ENCODE results near the gene LILRA2.
A peak's percentile ranks its signal among the peaks of the same experiment; 100 is the strongest.
"Not testable (repeated sequence)": the region's sequence is repeated elsewhere in the genome, so short reads cannot be mapped to it uniquely, and the experiment has no call there.

Gene LILRA2

DNA sequence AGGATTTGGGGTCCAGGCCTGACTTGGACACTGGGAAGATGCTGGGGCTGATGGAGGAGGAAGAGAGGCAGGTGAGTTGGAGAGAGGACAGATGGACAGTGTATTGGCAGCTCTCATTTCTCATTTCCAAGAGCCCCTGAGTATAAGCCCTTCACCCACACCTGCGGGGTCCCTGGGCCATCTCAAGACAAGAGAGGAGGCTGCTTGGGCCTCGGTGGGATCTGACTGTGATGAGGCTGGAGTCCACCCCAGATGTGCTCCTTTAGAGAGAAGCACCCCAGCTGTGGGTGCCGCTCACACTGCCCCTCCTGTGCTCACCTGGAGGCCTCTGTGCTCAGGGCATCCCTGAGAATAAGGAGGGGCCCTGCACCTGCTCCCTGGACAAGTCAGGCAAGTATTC, 3.7 kb downstream of the LILRA2 start:
- H3K4me1 Mint-ChIP-seq = peaks cover 8% of the 10 kb centered on the region
- H3K4me3 Mint-ChIP-seq = no peak overlapping the region
- DNase-seq = no peak
- peaks cover 18% of the 10 kb centered on the region for H3K27me3 Mint-ChIP-seq
- no peak overlapping the region for H3K27ac Mint-ChIP-seq
- no peaks in the 10 kb centered on the region for H3K36me3 Mint-ChIP-seq (ENCODE audit: low read depth)
- ATAC-seq = no peak
- no peaks in the 10 kb centered on the region for H3K9me3 Mint-ChIP-seq

GRCh38 chr19:54578268-54578667, 4.7 kb downstream of the LILRA2 start:
- H3K36me3 Mint-ChIP-seq (ENCODE audit: low read depth); ATAC-seq; H3K9me3 Mint-ChIP-seq; H3K4me3 Mint-ChIP-seq; DNase-seq; H3K4me1 Mint-ChIP-seq; H3K27ac Mint-ChIP-seq: not testable (repeated sequence)
- peaks cover 17% of the 10 kb centered on the region for H3K27me3 Mint-ChIP-seq

GRCh38 chr19:54586397-54586796, 12.8 kb downstream of the LILRA2 start:
- H3K27me3 Mint-ChIP-seq = peaks cover 21% of the 10 kb centered on the region
- H3K4me1 Mint-ChIP-seq = no peaks in the 10 kb centered on the region
- DNase-seq (no peak), ATAC-seq (no peak)
- H3K9me3 Mint-ChIP-seq = peaks cover 11% of the 10 kb centered on the region
- H3K4me3 Mint-ChIP-seq = no peak overlapping the region
- no peak overlapping the region for H3K27ac Mint-ChIP-seq
- H3K36me3 Mint-ChIP-seq (ENCODE audit: low read depth) = no peaks in the 10 kb centered on the region

- DNase-seq (no peak), ATAC-seq (no peak)
- no peaks in the 10 kb centered on the region for H3K36me3 Mint-ChIP-seq (ENCODE audit: low read depth)
- H3K9me3 Mint-ChIP-seq = peaks cover 11% of the 10 kb centered on the region
- H3K4me3 Mint-ChIP-seq = no peak overlapping the region
- no peaks in the 10 kb centered on the region for H3K4me1 Mint-ChIP-seq
- H3K27me3 Mint-ChIP-seq = peaks cover 22% of the 10 kb centered on the region
- no peak overlapping the region for H3K27ac Mint-ChIP-seq
Measured at GRCh38 chr19:54587026-54587425, 13.4 kb downstream of the LILRA2 start.

- not testable (repeated sequence) for H3K4me3 Mint-ChIP-seq; H3K27ac Mint-ChIP-seq; H3K9me3 Mint-ChIP-seq; H3K36me3 Mint-ChIP-seq (ENCODE audit: low read depth); DNase-seq; H3K4me1 Mint-ChIP-seq; ATAC-seq
- peaks cover 13% of the 10 kb centered on the region for H3K27me3 Mint-ChIP-seq
Measured at GRCh38 chr19:54593445-54593844, 19.9 kb downstream of the LILRA2 start, which contains the start of gene LILRA1. Gene LILRA1, plus strand, starts transcription at chr19:54593632. Its CDS starts 613 bp downstream, at chr19:54594245.

- H3K4me1 Mint-ChIP-seq; H3K9me3 Mint-ChIP-seq; DNase-seq; ATAC-seq; H3K4me3 Mint-ChIP-seq; H3K27ac Mint-ChIP-seq; H3K36me3 Mint-ChIP-seq (ENCODE audit: low read depth): not testable (repeated sequence)
- H3K27me3 Mint-ChIP-seq = peaks cover 13% of the 10 kb centered on the region
Measured at GRCh38 chr19:54593931-54594626, 20.5 kb downstream of the LILRA2 start.

- Mint-ChIP-seq H3K4me1 (peaks cover 8% of the 10 kb centered on the region), H3K27ac (no peak overlapping the region), H3K27me3 (peaks cover 13% of the 10 kb centered on the region), H3K4me3 (no peak overlapping the region), H3K9me3 (peaks cover 4% of the 10 kb centered on the region), H3K36me3 (ENCODE audit: low read depth) (no peaks in the 10 kb centered on the region)
- ATAC-seq = no peak
- DNase-seq = no peak
Measured at GRCh38 chr19:54594737-54595136, 21.1 kb downstream of the LILRA2 start.

GRCh38 chr19:54595680-54596436, 22.3 kb downstream of the LILRA2 start:
- H3K9me3 Mint-ChIP-seq; H3K4me1 Mint-ChIP-seq; ATAC-seq; H3K27ac Mint-ChIP-seq; H3K4me3 Mint-ChIP-seq; DNase-seq; H3K36me3 Mint-ChIP-seq (ENCODE audit: low read depth): not testable (repeated sequence)
- H3K27me3 Mint-ChIP-seq = peaks cover 13% of the 10 kb centered on the region

- Mint-ChIP-seq H3K4me1 (no peaks in the 10 kb centered on the region), H3K27ac (no peak overlapping the region), H3K27me3 (peaks cover 6% of the 10 kb centered on the region), H3K4me3 (no peak overlapping the region), H3K36me3 (ENCODE audit: low read depth) (no peaks in the 10 kb centered on the region), H3K9me3 (peaks cover 9% of the 10 kb centered on the region)
- no peak for ATAC-seq
- DNase-seq = no peak
Measured at GRCh38 chr19:54600212-54600611, 26.6 kb downstream of the LILRA2 start.

DNA sequence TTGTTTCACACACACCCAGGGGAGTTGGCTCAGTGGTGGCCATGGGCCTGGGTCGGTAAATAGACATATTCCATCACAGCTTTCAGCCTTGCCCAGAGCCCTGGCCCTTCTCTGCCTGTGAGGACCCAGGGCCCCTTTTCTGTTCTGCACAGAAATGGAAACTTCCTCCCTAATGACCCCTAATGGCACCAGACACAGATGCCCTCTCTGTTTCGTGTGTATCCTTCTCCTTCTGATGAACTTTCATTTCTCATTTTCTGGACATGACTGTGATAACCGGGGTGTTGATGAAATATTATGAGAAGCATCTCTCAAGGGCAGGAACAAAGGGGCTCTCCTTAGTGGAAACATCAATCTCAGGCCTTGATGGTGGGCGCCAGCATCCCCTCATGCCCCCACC, 32.6 kb downstream of the LILRA2 start:
- Mint-ChIP-seq H3K27ac (no peak overlapping the region), H3K4me3 (no peak overlapping the region)

GRCh38 chr19:54606891-54607784, 33.5 kb downstream of the LILRA2 start:
- Mint-ChIP-seq H3K4me3 (no peak overlapping the region), H3K27me3 (peaks cover 8% of the 10 kb centered on the region), H3K4me1 (peaks cover 8% of the 10 kb centered on the region), H3K36me3 (ENCODE audit: low read depth) (no peaks in the 10 kb centered on the region), H3K9me3 (peaks cover 11% of the 10 kb centered on the region), H3K27ac (no peak overlapping the region)
- ATAC-seq = peak; percentile 20
- DNase-seq = no peak

More for the DNA sequence above, 32.6 kb downstream of the LILRA2 start:
- Mint-ChIP-seq H3K4me1 (peaks cover 8% of the 10 kb centered on the region), H3K36me3 (ENCODE audit: low read depth) (no peaks in the 10 kb centered on the region), H3K9me3 (peaks cover 11% of the 10 kb centered on the region), H3K27me3 (peaks cover 8% of the 10 kb centered on the region)
- ATAC-seq (no peak), DNase-seq (no peak)

GRCh38 chr19:54607785-54608150, 34.2 kb downstream of the LILRA2 start:
- peaks cover 8% of the 10 kb centered on the region for H3K4me1 Mint-ChIP-seq
- H3K27me3 Mint-ChIP-seq = peaks cover 8% of the 10 kb centered on the region
- no peak overlapping the region for H3K4me3 Mint-ChIP-seq
- H3K36me3 Mint-ChIP-seq (ENCODE audit: low read depth) = no peaks in the 10 kb centered on the region
- H3K27ac Mint-ChIP-seq = no peak overlapping the region
- ATAC-seq (no peak), DNase-seq (no peak)
- H3K9me3 Mint-ChIP-seq = peaks cover 11% of the 10 kb centered on the region

GRCh38 chr19:54608205-54608604, 34.6 kb downstream of the LILRA2 start:
- ATAC-seq (no peak), DNase-seq (no peak)
- peaks cover 11% of the 10 kb centered on the region for H3K9me3 Mint-ChIP-seq
- no peak overlapping the region for H3K27ac Mint-ChIP-seq
- H3K4me3 Mint-ChIP-seq = no peak overlapping the region
- H3K27me3 Mint-ChIP-seq = peaks cover 8% of the 10 kb centered on the region
- H3K36me3 Mint-ChIP-seq (ENCODE audit: low read depth) = no peaks in the 10 kb centered on the region
- peaks cover 8% of the 10 kb centered on the region for H3K4me1 Mint-ChIP-seq

DNA sequence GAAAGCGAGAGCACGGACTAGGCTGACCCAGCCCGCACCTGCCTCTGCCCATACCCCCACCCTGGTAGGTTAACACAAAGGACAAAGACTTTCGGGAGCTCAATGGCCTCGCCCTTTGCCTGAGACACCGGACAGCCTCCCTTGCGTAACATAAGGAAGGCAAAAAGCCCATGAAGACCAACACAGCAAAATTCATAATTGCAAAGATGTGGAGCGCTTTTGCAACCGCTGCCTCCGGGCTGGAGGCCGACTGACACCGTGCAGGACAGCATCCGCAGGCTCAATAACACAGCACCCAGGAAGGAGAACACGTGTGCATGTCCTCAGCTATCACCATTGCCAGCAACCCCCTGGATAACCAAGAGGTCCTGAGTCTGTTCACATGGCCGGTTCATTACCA, 35.2 kb downstream of the LILRA2 start:
- Mint-ChIP-seq H3K36me3 (ENCODE audit: low read depth) (no peaks in the 10 kb centered on the region), H3K27me3 (peaks cover 8% of the 10 kb centered on the region), H3K4me3 (no peak overlapping the region), H3K27ac (no peak overlapping the region), H3K9me3 (peaks cover 11% of the 10 kb centered on the region), H3K4me1 (peaks cover 8% of the 10 kb centered on the region)
- ATAC-seq (no peak), DNase-seq (no peak)

Data from activated naive CD8-positive, alpha-beta T cell treated with anti-CD3 and anti-CD28 coated beads, Interleukin-2, amount 50 U/mL, for 24 hours (primary cell).